H1 (cell line): Measurements from ENCODE around the gene GCKR. TPM values are rescaled to one million over a fixed set of nuclear protein-coding genes. Genes with fewer than 3 reads are reported as not detected.

Experiments
- ATF2 ChIP-seq: IDR thresholded peaks from 2 replicates; pipeline ENCODE4 v1.6.1; 2012; ENCODE audit warnings: low read length, inconsistent platforms
- CHD7 ChIP-seq: fragments of 300-600 bp; sonication (generic); IDR thresholded peaks from 2 replicates; pipeline ENCODE4 v1.7.1; 2012; ENCODE audit warnings: low read length, moderate library complexity, mild to moderate bottlenecking, inconsistent platforms; ENCODE audit not compliant: insufficient replicate concordance
- RAD21 ChIP-seq, 2 experiments: IDR thresholded peaks in 1 of 2; conservative IDR thresholded peaks in 1 of 2; 2 replicates each; pipeline ENCODE4 v1.6.1; 2011; ENCODE audit warnings: low read depth in 2 of 2, low read length in 2 of 2, improper control_type of control experiment in 1 of 2, inconsistent platforms in 1 of 2, mild to moderate bottlenecking in 1 of 2, moderate library complexity in 1 of 2
- TEAD4 ChIP-seq: IDR thresholded peaks from 2 replicates; pipeline ENCODE4 v1.6.1; 2012; ENCODE audit warnings: low read depth, low read length, inconsistent platforms, mixed read lengths
- polyA plus RNA-seq, 7 experiments: library from polyadenylated mRNA; depleted of rRNA in 3 of 7; stranded (reverse) in 5 of 7; unstranded in 2 of 7; fragments of >200 nt in 5 of 7; fragments of 200-250 nt in 2 of 7; gene quantifications; 1 replicate in 5 of 7; 2 replicates in 1 of 7; 4 replicates in 1 of 7; pipeline versions ENCODE4 v1.2.1 to v1.2.3, GENCODE V29; 2011 to 2013; ENCODE audit warnings: missing spikeins in 2 of 7, mixed read lengths in 2 of 7
- total RNA-seq: library from RNA; stranded (reverse); fragmentation: NEBNext Ultra II Directional; extraction: Animal tissue kit (Norgen Biotek cat#: 25700); gene quantifications from 2 replicates; pipeline ENCODE4 v1.2.1, GENCODE V29; 2021
- TF ChIP-seq, protein P1 (sequence below), 3 experiments: IDR thresholded peaks; 1 replicate in 2 of 3; 2 replicates in 1 of 3; pipeline versions ENCODE4 v1.5.1 to v1.6.1; 2011; ENCODE audit warnings: low read length in 3 of 3, mild to moderate bottlenecking in 3 of 3, inconsistent platforms in 2 of 3, low read depth in 1 of 3, moderate library complexity in 1 of 3; ENCODE audit not compliant: insufficient read depth in 1 of 3; ENCODE audit errors: control extremely low read depth in 1 of 3

Gene GCKR
- total and polyA plus RNA-seq, 2 of the 8 experiments (the other 6 are each of a cell fraction or from before 2014, with no cell fraction given): 0.30 to 1.2 TPM

DNA sequence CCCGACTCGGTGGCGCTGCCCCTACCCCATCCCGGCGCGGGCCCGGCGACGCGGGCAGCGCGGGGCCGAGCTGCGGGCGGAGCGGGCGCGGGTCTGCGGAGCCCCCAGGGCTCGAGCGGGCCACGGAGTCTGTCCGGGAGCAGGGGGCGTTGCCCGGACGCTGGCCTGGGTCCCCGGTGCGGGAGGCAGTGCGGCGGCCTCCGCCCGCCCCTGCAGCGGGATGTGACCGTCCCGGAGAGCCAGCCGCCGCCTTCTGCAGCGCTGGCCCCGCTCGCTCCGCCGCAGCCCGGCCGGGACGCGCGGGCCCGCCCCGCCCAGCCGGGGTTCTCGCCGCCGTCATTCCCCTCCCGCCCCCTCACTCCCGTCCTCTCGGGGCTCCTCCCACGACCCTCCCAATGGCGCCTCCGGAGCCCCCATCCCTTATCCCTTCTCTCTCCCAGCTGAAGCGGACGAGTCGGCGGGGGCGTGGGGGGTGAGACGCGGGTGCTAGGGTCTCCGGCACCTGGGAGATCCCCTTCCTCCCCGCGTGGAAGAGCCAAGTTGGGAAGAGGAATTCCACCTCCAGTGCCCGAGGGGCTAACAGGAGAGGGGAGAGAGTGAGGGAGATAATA, 1.6 kb upstream of the GCKR start, which contains the start of gene FNDC4 (continued):
- no peak for TF ChIP-seq ATF2
- TF ChIP-seq TEAD4: no peak
- no peak for TF ChIP-seq CHD7
- no peak for TF ChIP-seq RAD21 (IDR thresholded peaks at IDR 0.05 in 1 of 2, conservative IDR thresholded peaks at IDR 0.05 in 1 of 2; ENCODE audit: low read depth in 2 of 2, low read length in 2 of 2)
- TF ChIP-seq, protein P1, sequence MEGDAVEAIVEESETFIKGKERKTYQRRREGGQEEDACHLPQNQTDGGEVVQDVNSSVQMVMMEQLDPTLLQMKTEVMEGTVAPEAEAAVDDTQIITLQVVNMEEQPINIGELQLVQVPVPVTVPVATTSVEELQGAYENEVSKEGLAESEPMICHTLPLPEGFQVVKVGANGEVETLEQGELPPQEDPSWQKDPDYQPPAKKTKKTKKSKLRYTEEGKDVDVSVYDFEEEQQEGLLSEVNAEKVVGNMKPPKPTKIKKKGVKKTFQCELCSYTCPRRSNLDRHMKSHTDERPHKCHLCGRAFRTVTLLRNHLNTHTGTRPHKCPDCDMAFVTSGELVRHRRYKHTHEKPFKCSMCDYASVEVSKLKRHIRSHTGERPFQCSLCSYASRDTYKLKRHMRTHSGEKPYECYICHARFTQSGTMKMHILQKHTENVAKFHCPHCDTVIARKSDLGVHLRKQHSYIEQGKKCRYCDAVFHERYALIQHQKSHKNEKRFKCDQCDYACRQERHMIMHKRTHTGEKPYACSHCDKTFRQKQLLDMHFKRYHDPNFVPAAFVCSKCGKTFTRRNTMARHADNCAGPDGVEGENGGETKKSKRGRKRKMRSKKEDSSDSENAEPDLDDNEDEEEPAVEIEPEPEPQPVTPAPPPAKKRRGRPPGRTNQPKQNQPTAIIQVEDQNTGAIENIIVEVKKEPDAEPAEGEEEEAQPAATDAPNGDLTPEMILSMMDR (IDR thresholded peaks at IDR 0.05; ENCODE audit: control extremely low read depth in 1 of 3, insufficient read depth in 1 of 3, low read depth in 1 of 3, low read length in 3 of 3): no peak
